Fibroblast of lung (primary cell): ENCODE measurements around the gene PLEKHO2. TPM values are rescaled to one million over a fixed set of nuclear protein-coding genes. Genes with fewer than 3 reads are reported as not detected.

Experiments used
- DNase-seq, 2 donors: peaks; one replicate each; pipeline versions ENCODE4 v3.0.0 to v3.0.0-alpha.2; 2010; ENCODE audit warnings: low read depth in 2 of 2
- H2AFZ ChIP-seq: 2 replicates; pipeline ENCODE4 v1.5.1; 2012; ENCODE audit warnings: low read length, control low read depth, inconsistent platforms
- H3K27ac ChIP-seq: 2 replicates; pipeline ENCODE4 v1.5.1; 2011; ENCODE audit warnings: low read length, control low read depth; ENCODE audit not compliant: insufficient read depth
- H3K27me3 ChIP-seq: 2 replicates; pipeline ENCODE4 v1.5.1; 2011; ENCODE audit warnings: mild to moderate bottlenecking, low read length; ENCODE audit not compliant: control insufficient read depth, insufficient read depth
- H3K36me3 ChIP-seq: 2 replicates; pipeline ENCODE4 v1.5.1; 2011; ENCODE audit warnings: low read length; ENCODE audit not compliant: control insufficient read depth, insufficient read depth
- H3K4me1 ChIP-seq: 2 replicates; pipeline ENCODE4 v1.5.1; 2011; ENCODE audit warnings: low read length; ENCODE audit not compliant: control insufficient read depth, insufficient read depth; ENCODE audit errors: extremely low read depth
- H3K4me2 ChIP-seq: 2 replicates; pipeline ENCODE4 v1.5.1; 2011; ENCODE audit warnings: low read length, control low read depth; ENCODE audit not compliant: insufficient read depth; ENCODE audit errors: extremely low read depth
- H3K4me3 ChIP-seq, 4 experiments: fragments of 200-600 bp in 1 of 4; sonication (generic) in 1 of 4; replicated peaks in 1 of 4; 2 replicates each; pipeline ENCODE4 v1.5.1; 2011 to 2016; ENCODE audit warnings: low read length in 4 of 4, low read depth in 3 of 4, mild to moderate bottlenecking in 3 of 4, control low read depth in 2 of 4, inconsistent platforms in 1 of 4, mixed read lengths in 1 of 4; ENCODE audit not compliant: insufficient read depth in 1 of 4; ENCODE audit errors: control extremely low read depth in 1 of 4
- H3K79me2 ChIP-seq: 2 replicates; pipeline ENCODE4 v1.5.1; 2012; ENCODE audit warnings: mild to moderate bottlenecking, low read length, inconsistent platforms; ENCODE audit not compliant: control insufficient read depth, insufficient read depth
- H3K9ac ChIP-seq: 2 replicates; pipeline ENCODE4 v1.5.1; 2011; ENCODE audit warnings: mild to moderate bottlenecking, low read length, control low read depth; ENCODE audit not compliant: insufficient read depth
- H3K9me3 ChIP-seq: 2 replicates; pipeline ENCODE4 v1.5.1; 2012; ENCODE audit warnings: low read depth, low read length; ENCODE audit not compliant: control insufficient read depth, insufficient read depth
- H4K20me1 ChIP-seq: 2 replicates; pipeline ENCODE4 v1.5.1; 2011; ENCODE audit warnings: low read length; ENCODE audit not compliant: control insufficient read depth, insufficient read depth; ENCODE audit errors: extremely low read depth
- EZH2 ChIP-seq: IDR thresholded peaks from 2 replicates; pipeline ENCODE4 v1.5.1; 2012; ENCODE audit warnings: low read length, control low read depth, mild to moderate bottlenecking; ENCODE audit errors: missing control alignments
- polyA plus RNA-seq, 2 donors: library from polyadenylated mRNA; depleted of rRNA in 1 of 2; stranded (reverse) in 1 of 2; unstranded in 1 of 2; fragments of >200 nt; gene quantifications; 2 replicates each; pipeline ENCODE4 v1.2.1, GENCODE V29; 2011 to 2012; ENCODE audit warnings: missing spikeins in 1 of 2
- total RNA-seq: library from RNA; depleted of rRNA; stranded (reverse); fragments of >200 nt; gene quantifications from 2 replicates; pipeline ENCODE4 v1.2.1, GENCODE V29; 2014
- TF ChIP-seq, protein P1 (sequence below), 2 donors: IDR thresholded peaks in 1 of 2; conservative IDR thresholded peaks in 1 of 2; 1 replicate in 1 of 2; 2 replicates in 1 of 2; pipeline ENCODE4 v1.5.1; 2011 to 2012; ENCODE audit warnings: low read length in 2 of 2, control low read depth in 1 of 2, inconsistent platforms in 1 of 2, low read depth in 1 of 2, mild to moderate bottlenecking in 1 of 2

The PLEKHO2 gene
- total and polyA plus RNA-seq, 2 donors (not counting 1 experiment from before 2014, with no cell fraction given), result 78.6 to 163 TPM

GRCh38 chr15:64917211-64917610 is 75.5 kb downstream of the PLEKHO2 start:
- DNase-seq, result no peak

More at GRCh38 chr15:64917211-64917610, 75.5 kb downstream of the PLEKHO2 start:
- no peaks in the 10 kb centered on the region for H3K79me2 ChIP-seq
- H3K27ac ChIP-seq, result no peak overlapping the region
- H3K36me3 ChIP-seq, result no peaks in the 10 kb centered on the region
- H3K27me3 ChIP-seq, result no peaks in the 10 kb centered on the region
- no peaks in the 10 kb centered on the region for H3K4me1 ChIP-seq
- H3K9me3 ChIP-seq, result no peaks in the 10 kb centered on the region
- H4K20me1 ChIP-seq, result no peaks in the 10 kb centered on the region
- H3K9ac ChIP-seq, result no peak overlapping the region
- H2AFZ ChIP-seq, result no peak overlapping the region
- no peak overlapping the region for H3K4me2 ChIP-seq
- no peak overlapping the region for H3K4me3 ChIP-seq
- TF ChIP-seq EZH2, result no peak
- TF ChIP-seq, protein P1, sequence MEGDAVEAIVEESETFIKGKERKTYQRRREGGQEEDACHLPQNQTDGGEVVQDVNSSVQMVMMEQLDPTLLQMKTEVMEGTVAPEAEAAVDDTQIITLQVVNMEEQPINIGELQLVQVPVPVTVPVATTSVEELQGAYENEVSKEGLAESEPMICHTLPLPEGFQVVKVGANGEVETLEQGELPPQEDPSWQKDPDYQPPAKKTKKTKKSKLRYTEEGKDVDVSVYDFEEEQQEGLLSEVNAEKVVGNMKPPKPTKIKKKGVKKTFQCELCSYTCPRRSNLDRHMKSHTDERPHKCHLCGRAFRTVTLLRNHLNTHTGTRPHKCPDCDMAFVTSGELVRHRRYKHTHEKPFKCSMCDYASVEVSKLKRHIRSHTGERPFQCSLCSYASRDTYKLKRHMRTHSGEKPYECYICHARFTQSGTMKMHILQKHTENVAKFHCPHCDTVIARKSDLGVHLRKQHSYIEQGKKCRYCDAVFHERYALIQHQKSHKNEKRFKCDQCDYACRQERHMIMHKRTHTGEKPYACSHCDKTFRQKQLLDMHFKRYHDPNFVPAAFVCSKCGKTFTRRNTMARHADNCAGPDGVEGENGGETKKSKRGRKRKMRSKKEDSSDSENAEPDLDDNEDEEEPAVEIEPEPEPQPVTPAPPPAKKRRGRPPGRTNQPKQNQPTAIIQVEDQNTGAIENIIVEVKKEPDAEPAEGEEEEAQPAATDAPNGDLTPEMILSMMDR (conservative IDR thresholded peaks at IDR 0.05 in 1 of 2, IDR thresholded peaks at IDR 0.05 in 1 of 2; ENCODE audit: low read depth in 1 of 2, low read length in 2 of 2), result no peak

Other genes with a start within 250 kb of the PLEKHO2 start
- under 0.01 TPM in 1 of 2 replicates, not detected in the other for gene RBPMS2, start 66.3 kb upstream of the PLEKHO2 start, total RNA-seq
- 0.18 and 1.1 TPM in 2 replicates for gene RBPMS2, start 66.3 kb upstream of the PLEKHO2 start, polyA plus RNA-seq
- gene PIF1, start 16.3 kb upstream of the PLEKHO2 start, total RNA-seq, result 3.1 and 9.4 TPM in 2 replicates
- 5.1 and 5.2 TPM in 2 replicates for gene PIF1, start 16.3 kb upstream of the PLEKHO2 start, polyA plus RNA-seq
- 6.7 and 13.2 TPM in 2 replicates for gene ANKDD1A, start 70.0 kb downstream of the PLEKHO2 start, total RNA-seq
- 3.2 and 8.2 TPM in 2 replicates for gene ANKDD1A, start 70.0 kb downstream of the PLEKHO2 start, polyA plus RNA-seq
- gene SPG21, start 148.0 kb downstream of the PLEKHO2 start, total RNA-seq, result 68.4 and 90.4 TPM in 2 replicates
- gene SPG21, start 148.0 kb downstream of the PLEKHO2 start, polyA plus RNA-seq, result 89.9 and 95.3 TPM in 2 replicates
- gene MTFMT, start 187.7 kb downstream of the PLEKHO2 start, total RNA-seq, result 17.0 and 17.5 TPM in 2 replicates
- 12.6 and 16.6 TPM in 2 replicates for gene MTFMT, start 187.7 kb downstream of the PLEKHO2 start, polyA plus RNA-seq
- gene SLC51B, start 203.5 kb downstream of the PLEKHO2 start, total RNA-seq, result 0.51 and 0.66 TPM in 2 replicates
- gene SLC51B, start 203.5 kb downstream of the PLEKHO2 start, polyA plus RNA-seq, result 0.98 and 1.2 TPM in 2 replicates
- 49.3 and 50.5 TPM in 2 replicates for gene RASL12, start 226.1 kb downstream of the PLEKHO2 start, total RNA-seq
- 9.1 and 16.9 TPM in 2 replicates for gene RASL12, start 226.1 kb downstream of the PLEKHO2 start, polyA plus RNA-seq
- gene KBTBD13, start 234.8 kb downstream of the PLEKHO2 start, total RNA-seq, result not detected in 2 replicates
- 0.02 TPM in 1 of 2 replicates, not detected in the other for gene KBTBD13, start 234.8 kb downstream of the PLEKHO2 start, polyA plus RNA-seq